Activated CD4-positive, alpha-beta memory T cell treated with anti-CD3 and anti-CD28 coated beads, Interleukin-2, amount 10 ng/mL, durations not matched to agents 7 days and 5 days (primary cell): ENCODE results near the gene FAM209B. TPM values are rescaled to one million over a fixed set of nuclear protein-coding genes. Genes with fewer than 3 reads are reported as not detected.
"Not testable (repeated sequence)": the region's sequence is repeated elsewhere in the genome, so short reads cannot be mapped to it uniquely, and the experiment has no call there.

Experiments used
- CTCF ChIA-PET: fragments of 350-600 bp; sonication (Branson Sonifier 250); formaldehyde crosslinking; loops from one replicate; lab custom pipeline; 2021; ENCODE audit warnings: antibody characterized with exemption, inconsistent platforms; lab: Charles Lee
- POLR2A ChIA-PET: fragments of 350-600 bp; sonication (Branson Sonifier 250); formaldehyde crosslinking; loops from one replicate; lab custom pipeline; 2021; ENCODE audit warnings: antibody characterized with exemption; lab: Charles Lee
- DNase-seq: peaks from one replicate; pipeline ENCODE4 v3.0.0-alpha.2; 2020
- H3K27ac Mint-ChIP-seq: one replicate; pipeline ENCODE4 v1.8.0; 2021; ENCODE audit warnings: mild to moderate bottlenecking, mixed read lengths
- H3K27me3 Mint-ChIP-seq: one replicate; pipeline ENCODE4 v1.8.0; 2021; ENCODE audit warnings: mixed read lengths
- H3K36me3 Mint-ChIP-seq: one replicate; pipeline ENCODE4 v1.8.0; 2021; ENCODE audit warnings: low read depth, mixed read lengths
- H3K4me1 Mint-ChIP-seq: one replicate; pipeline ENCODE4 v1.8.0; 2021; ENCODE audit warnings: mixed read lengths
- H3K4me3 Mint-ChIP-seq: one replicate; pipeline ENCODE4 v1.8.0; 2021; ENCODE audit warnings: mild to moderate bottlenecking, mixed read lengths
- H3K9me3 Mint-ChIP-seq: one replicate; pipeline ENCODE4 v1.8.0; 2021; ENCODE audit warnings: mixed read lengths
- total RNA-seq, 2 experiments: library from RNA; stranded (reverse); gene quantifications; one replicate each; pipeline ENCODE4 v1.2.3, GENCODE V29; 2021

Gene FAM209B, protein sequence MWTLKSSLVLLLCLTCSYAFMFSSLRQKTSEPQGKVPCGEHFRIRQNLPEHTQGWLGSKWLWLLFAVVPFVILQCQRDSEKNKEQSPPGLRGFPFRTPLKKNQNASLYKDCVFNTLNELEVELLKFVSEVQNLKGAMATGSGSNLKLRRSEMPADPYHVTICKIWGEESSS
- under 1 TPM; 0.80 to 0.91 TPM for total RNA-seq

DNA sequence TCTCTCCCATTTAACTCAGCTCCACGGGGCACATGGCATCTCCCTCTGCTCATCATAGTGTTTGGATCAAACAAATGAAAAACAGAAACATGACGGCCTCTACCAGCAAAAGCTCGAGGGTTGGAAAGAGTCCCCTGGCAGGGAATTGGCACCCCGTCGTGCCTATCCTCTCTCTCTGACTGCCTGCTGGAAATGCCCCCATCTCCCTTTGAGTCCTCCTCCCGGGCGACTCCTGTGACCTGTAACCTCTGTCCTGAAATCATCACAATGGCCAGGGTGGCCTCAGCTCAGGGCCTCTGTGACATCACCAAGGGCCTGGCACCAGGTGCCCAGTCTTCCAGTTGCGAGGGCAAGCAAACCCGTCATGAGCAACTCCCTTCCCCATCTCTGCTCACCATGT, at the start of gene FAM209B:
Gene FAM209B, plus strand, starts transcription at position 301 of the 400 bp plus-strand sequence. Its CDS starts 96 bp downstream, at position 397.
- H3K4me3 Mint-ChIP-seq, POLR2A ChIA-PET, H3K36me3 Mint-ChIP-seq, DNase-seq, H3K9me3 Mint-ChIP-seq, H3K27me3 Mint-ChIP-seq, H3K4me1 Mint-ChIP-seq, H3K27ac Mint-ChIP-seq: not testable (repeated sequence)
- CTCF ChIA-PET, result interaction anchor here (1.0 kb wide), 1 partner anchor 138 kb away, joined by 3 read pairs; no protein-coding TSS in a partner anchor

GRCh38 chr20:56483970-56484369, 49.1 kb upstream of the FAM209B start:
- no peaks in the 10 kb centered on the region for H3K27me3 Mint-ChIP-seq
- H3K27ac Mint-ChIP-seq, result peak overlapping the region; percentile 36
- ChIA-PET POLR2A (interaction anchor here (2.0 kb wide), 1 partner anchor 72 kb away, joined by 5 read pairs; the partner anchor contains the start of gene CASS4), CTCF (no interaction called here)
- H3K4me3 Mint-ChIP-seq, result no peak overlapping the region
- H3K36me3 Mint-ChIP-seq, result peaks cover 86% of the 10 kb centered on the region
- DNase-seq, result no peak
- no peaks in the 10 kb centered on the region for H3K9me3 Mint-ChIP-seq
- H3K4me1 Mint-ChIP-seq, result peaks cover 37% of the 10 kb centered on the region

DNA sequence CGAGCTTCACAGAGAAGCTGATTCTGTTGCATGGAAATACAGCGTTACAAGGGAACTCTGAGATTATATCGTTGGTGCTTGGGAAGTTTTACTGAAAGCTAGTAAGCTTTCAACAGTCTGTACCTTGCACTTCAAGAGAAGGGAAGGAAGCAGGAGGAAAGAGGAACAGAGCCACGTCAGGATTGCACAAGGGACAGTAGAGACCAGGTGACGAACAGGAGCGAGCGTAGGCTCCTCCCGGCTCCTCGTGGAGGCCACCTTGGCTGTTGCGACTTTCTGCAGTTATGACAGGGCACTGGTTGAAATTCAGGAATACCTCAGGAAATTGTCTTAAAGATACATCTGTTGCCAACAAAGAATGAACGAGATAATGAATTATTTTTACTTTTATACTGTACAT, 45.8 kb upstream of the FAM209B start:
- no peak for DNase-seq
- H3K36me3 Mint-ChIP-seq, result peaks cover 82% of the 10 kb centered on the region
- CTCF ChIA-PET, result no interaction called here
- no peak overlapping the region for H3K27ac Mint-ChIP-seq
- peaks cover 29% of the 10 kb centered on the region for H3K4me1 Mint-ChIP-seq
- no peak overlapping the region for H3K4me3 Mint-ChIP-seq
- H3K9me3 Mint-ChIP-seq, result no peaks in the 10 kb centered on the region
- POLR2A ChIA-PET, result no interaction called here
- H3K27me3 Mint-ChIP-seq, result no peaks in the 10 kb centered on the region

GRCh38 chr20:56488566-56488965, 44.5 kb upstream of the FAM209B start:
- H3K36me3 Mint-ChIP-seq, result peaks cover 83% of the 10 kb centered on the region
- H3K27ac Mint-ChIP-seq, result no peak overlapping the region

DNA sequence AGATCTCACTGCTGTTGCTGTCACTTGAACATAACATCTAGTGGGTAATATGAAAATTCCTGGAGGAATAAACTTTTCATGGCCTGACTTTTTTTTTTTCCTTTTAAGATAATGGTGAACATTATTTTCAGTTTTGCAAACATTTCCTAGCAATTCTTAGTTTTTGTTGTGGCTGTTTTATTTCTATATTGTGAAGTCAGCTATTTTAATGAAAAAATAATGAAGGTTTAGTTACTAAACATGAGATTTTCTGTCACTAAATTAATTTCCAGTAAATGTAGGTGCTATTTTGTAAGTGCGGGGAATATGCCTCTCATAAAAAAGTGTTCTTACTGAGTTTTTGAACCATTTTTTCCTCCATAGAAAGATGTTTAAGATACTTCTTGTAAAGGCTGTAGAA, 31.9 kb upstream of the FAM209B start:
- Mint-ChIP-seq H3K9me3 (no peaks in the 10 kb centered on the region), H3K4me3 (no peak overlapping the region), H3K27me3 (no peaks in the 10 kb centered on the region), H3K27ac (no peak overlapping the region), H3K36me3 (peaks cover 27% of the 10 kb centered on the region), H3K4me1 (peaks cover 2% of the 10 kb centered on the region)
- CTCF ChIA-PET, result no interaction called here
- DNase-seq, result no peak
- POLR2A ChIA-PET, result no interaction called here

More at GRCh38 chr20:56488566-56488965, 44.5 kb upstream of the FAM209B start:
- ChIA-PET POLR2A (no interaction called here), CTCF (interaction anchor here (0.7 kb wide), 1 partner anchor 15 kb away, joined by 3 read pairs; no protein-coding TSS in a partner anchor)
- Mint-ChIP-seq H3K9me3 (no peaks in the 10 kb centered on the region), H3K4me1 (peaks cover 20% of the 10 kb centered on the region), H3K27me3 (no peaks in the 10 kb centered on the region), H3K4me3 (no peak overlapping the region)
- no peak for DNase-seq

GRCh38 chr20:56503916-56504315, 29.1 kb upstream of the FAM209B start:
- Mint-ChIP-seq H3K27ac (no peak overlapping the region), H3K27me3 (no peaks in the 10 kb centered on the region), H3K4me1 (peaks cover 2% of the 10 kb centered on the region), H3K4me3 (no peak overlapping the region), H3K9me3 (no peaks in the 10 kb centered on the region), H3K36me3 (peaks cover 13% of the 10 kb centered on the region)
- POLR2A ChIA-PET, result no interaction called here
- no peak for DNase-seq
- CTCF ChIA-PET, result no interaction called here

DNA sequence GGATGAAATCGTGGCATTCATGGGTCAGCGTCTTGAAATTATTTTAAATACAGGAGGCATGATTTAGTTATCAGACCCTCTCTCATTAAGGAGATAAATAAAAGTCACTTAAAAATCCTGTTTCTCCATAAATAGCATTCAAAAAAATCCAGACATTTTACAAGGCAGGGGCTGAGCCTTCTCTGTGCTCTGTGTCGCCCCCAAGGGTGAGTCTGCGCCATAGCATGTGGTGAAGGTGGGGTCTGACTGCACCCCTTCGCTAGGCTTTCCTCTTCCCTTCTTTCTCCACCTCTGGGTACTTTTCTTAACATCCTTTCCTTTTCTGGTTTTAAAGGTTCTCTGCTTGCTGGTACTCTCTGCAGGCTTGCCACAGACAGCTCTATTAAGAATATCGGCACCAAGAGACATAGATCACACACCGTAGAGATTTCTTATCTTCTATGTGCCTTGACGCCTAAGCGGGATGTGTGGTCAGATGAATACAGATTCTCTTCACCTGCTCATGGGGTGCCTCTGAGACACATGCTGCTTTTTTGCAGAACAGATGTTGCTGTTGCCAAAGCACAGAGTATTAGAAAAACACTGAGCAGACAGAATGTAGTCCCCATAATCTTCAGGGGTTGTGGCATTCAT, 28.6 kb upstream of the FAM209B start:
- Mint-ChIP-seq H3K27me3 (no peaks in the 10 kb centered on the region), H3K9me3 (no peaks in the 10 kb centered on the region), H3K36me3 (peaks cover 13% of the 10 kb centered on the region), H3K4me3 (no peak overlapping the region), H3K27ac (no peak overlapping the region), H3K4me1 (peaks cover 2% of the 10 kb centered on the region)
- ChIA-PET CTCF (interaction anchor here (1.2 kb wide), 1 partner anchor 10 kb away, joined by 3 read pairs; no protein-coding TSS in a partner anchor), POLR2A (no interaction called here)
- DNase-seq, result no peak

GRCh38 chr20:56506103-56506502, 26.9 kb upstream of the FAM209B start:
- Mint-ChIP-seq H3K27me3 (no peaks in the 10 kb centered on the region), H3K36me3 (peaks cover 13% of the 10 kb centered on the region), H3K4me1 (peaks cover 2% of the 10 kb centered on the region), H3K27ac (no peak overlapping the region), H3K9me3 (no peaks in the 10 kb centered on the region), H3K4me3 (no peak overlapping the region)
- no peak for DNase-seq
- ChIA-PET POLR2A (no interaction called here), CTCF (interaction anchor here (1.2 kb wide), 1 partner anchor 8 kb away, joined by 3 read pairs; no protein-coding TSS in a partner anchor)

GRCh38 chr20:56511926-56512325, 21.1 kb upstream of the FAM209B start:
- no peak overlapping the region for H3K27ac Mint-ChIP-seq
- ChIA-PET POLR2A (no interaction called here), CTCF (no interaction called here)
- no peaks in the 10 kb centered on the region for H3K9me3 Mint-ChIP-seq
- no peak for DNase-seq
- H3K27me3 Mint-ChIP-seq, result no peaks in the 10 kb centered on the region
- H3K36me3 Mint-ChIP-seq, result peaks cover 30% of the 10 kb centered on the region
- H3K4me1 Mint-ChIP-seq, result no peaks in the 10 kb centered on the region
- H3K4me3 Mint-ChIP-seq, result no peak overlapping the region

GRCh38 chr20:56513161-56514150, 19.6 kb upstream of the FAM209B start:
- no peak overlapping the region for H3K27ac Mint-ChIP-seq
- no peaks in the 10 kb centered on the region for H3K4me1 Mint-ChIP-seq
- peaks cover 41% of the 10 kb centered on the region for H3K36me3 Mint-ChIP-seq
- no peak overlapping the region for H3K4me3 Mint-ChIP-seq
- H3K9me3 Mint-ChIP-seq, result no peaks in the 10 kb centered on the region
- CTCF ChIA-PET, result no interaction called here
- POLR2A ChIA-PET, result no interaction called here
- H3K27me3 Mint-ChIP-seq, result no peaks in the 10 kb centered on the region
- DNase-seq, result no peak

DNA sequence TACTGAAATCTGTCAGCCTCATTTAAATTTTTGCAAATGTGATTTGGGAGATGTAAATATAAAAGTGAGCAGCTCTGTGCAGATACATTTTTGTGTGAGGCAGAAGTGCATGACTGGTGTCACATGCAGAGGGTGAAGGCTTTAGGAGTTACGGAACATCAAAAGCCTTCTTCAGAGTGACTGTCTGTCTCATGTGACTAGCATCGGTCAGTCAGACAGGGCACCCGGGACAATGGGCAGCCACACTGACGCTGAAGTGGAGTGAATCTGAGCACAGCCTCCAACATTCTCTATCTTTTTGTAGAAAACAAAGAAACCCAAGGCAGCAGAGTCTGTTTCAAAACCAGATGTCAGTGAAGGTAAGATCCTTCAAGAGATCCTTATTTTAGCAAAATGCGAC, 16.4 kb upstream of the FAM209B start:
- Mint-ChIP-seq H3K27me3 (no peaks in the 10 kb centered on the region), H3K4me3 (no peak overlapping the region), H3K36me3 (peaks cover 73% of the 10 kb centered on the region), H3K4me1 (peaks cover 2% of the 10 kb centered on the region), H3K9me3 (peaks cover 10% of the 10 kb centered on the region), H3K27ac (no peak overlapping the region)
- ChIA-PET CTCF (interaction anchor here (0.6 to 1.1 kb wide), 2 partner anchors 95 to 121 kb away, joined by 3 read pairs; no protein-coding TSS in a partner anchor), POLR2A (interaction anchor here (1.6 kb wide), 1 partner anchor 124 kb away, joined by 3 read pairs; the partner anchor contains the start of genes AURKA and CSTF1)
- no peak for DNase-seq

DNA sequence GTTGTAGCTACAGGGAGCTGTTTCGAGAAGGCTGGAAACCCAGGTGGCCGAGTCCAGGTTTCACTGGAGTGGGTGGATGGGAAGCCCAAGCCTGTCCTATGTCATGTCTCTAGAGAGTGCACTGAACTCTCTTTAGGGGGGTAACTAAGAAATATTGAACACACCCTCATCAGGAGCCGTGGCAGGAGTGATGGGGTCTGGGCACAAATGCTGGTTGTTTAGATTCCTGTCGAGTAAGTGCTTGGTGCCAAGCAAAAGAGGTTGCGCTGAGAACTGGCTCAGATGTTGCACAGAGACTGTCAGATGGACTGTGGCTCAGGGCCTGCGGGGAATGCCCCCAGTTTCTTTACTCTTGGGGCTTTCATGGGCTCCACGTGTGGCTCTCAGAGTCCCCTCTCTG, 15.8 kb upstream of the FAM209B start:
- DNase-seq, result no peak
- H3K27ac Mint-ChIP-seq, result no peak overlapping the region
- CTCF ChIA-PET, result no interaction called here
- H3K36me3 Mint-ChIP-seq, result peaks cover 78% of the 10 kb centered on the region
- POLR2A ChIA-PET, result no interaction called here
- no peaks in the 10 kb centered on the region for H3K27me3 Mint-ChIP-seq
- peaks cover 5% of the 10 kb centered on the region for H3K4me1 Mint-ChIP-seq
- no peak overlapping the region for H3K4me3 Mint-ChIP-seq
- H3K9me3 Mint-ChIP-seq, result peaks cover 10% of the 10 kb centered on the region

GRCh38 chr20:56517641-56518040, 15.4 kb upstream of the FAM209B start:
- no peak overlapping the region for H3K4me3 Mint-ChIP-seq
- DNase-seq, result no peak
- no peaks in the 10 kb centered on the region for H3K27me3 Mint-ChIP-seq
- CTCF ChIA-PET, result no interaction called here
- peaks cover 6% of the 10 kb centered on the region for H3K4me1 Mint-ChIP-seq
- peaks cover 10% of the 10 kb centered on the region for H3K9me3 Mint-ChIP-seq
- POLR2A ChIA-PET, result no interaction called here
- H3K27ac Mint-ChIP-seq, result no peak overlapping the region
- H3K36me3 Mint-ChIP-seq, result peaks cover 79% of the 10 kb centered on the region
